22Rv1 (cell line): Measurements from ENCODE around the gene NRXN3.

Experiments used
- CTCF ChIP-seq: fragments of 450-650 bp; IDR thresholded peaks from 2 replicates; pipeline ENCODE4 v1.5.1; 2017; ENCODE audit warnings: mild to moderate bottlenecking
- ZFX ChIP-seq: fragments of 450-650 bp; IDR thresholded peaks from 2 replicates; pipeline ENCODE4 v1.6.1; 2017; ENCODE audit warnings: antibody characterized with exemption, borderline replicate concordance

- TF ChIP-seq CTCF (no peak), ZFX (no peak)
These were observed 50.1 kb downstream of the NRXN3 start for GRCh38 chr14:78220273-78220672.
